GM19193 (cell line): ENCODE measurements around the gene GNA14.

Experiments
- POLR2A ChIP-seq: IDR thresholded peaks from 4 replicates; pipeline ENCODE4 v1.6.1; 2011; ENCODE audit not compliant: insufficient read depth, insufficient read length; ENCODE audit errors: extremely low read depth

The GNA14 gene

GRCh38 chr9:77562019-77562748 is 85.9 kb downstream of the GNA14 start:
- no peak for TF ChIP-seq POLR2A

GRCh38 chr9:77561331-77562018 is 86.6 kb downstream of the GNA14 start:
- TF ChIP-seq POLR2A: no peak

- no peak for TF ChIP-seq POLR2A
Observed at GRCh38 chr9:77556396-77556795, 91.7 kb downstream of the GNA14 start.

- no peak for TF ChIP-seq POLR2A
Observed at GRCh38 chr9:77554586-77555105, 93.5 kb downstream of the GNA14 start.

GRCh38 chr9:77547106-77547730 is 100.9 kb downstream of the GNA14 start:
- TF ChIP-seq POLR2A: no peak

- no peak for TF ChIP-seq POLR2A
Observed at GRCh38 chr9:77546376-77546950, 101.7 kb downstream of the GNA14 start.

GRCh38 chr9:77544546-77544945 is 103.6 kb downstream of the GNA14 start:
- no peak for TF ChIP-seq POLR2A

- no peak for TF ChIP-seq POLR2A
Observed at GRCh38 chr9:77543131-77543822, 104.8 kb downstream of the GNA14 start.

GRCh38 chr9:77541600-77541999 is 106.5 kb downstream of the GNA14 start:
- no peak for TF ChIP-seq POLR2A

- no peak for TF ChIP-seq POLR2A
Observed at GRCh38 chr9:77541055-77541454, 107.1 kb downstream of the GNA14 start.

GRCh38 chr9:77534376-77535057 is 113.6 kb downstream of the GNA14 start:
- no peak for TF ChIP-seq POLR2A

- no peak for TF ChIP-seq POLR2A
Observed at GRCh38 chr9:77533671-77534070, 114.5 kb downstream of the GNA14 start.

GRCh38 chr9:77532607-77533006 is 115.5 kb downstream of the GNA14 start:
- no peak for TF ChIP-seq POLR2A

- no peak for TF ChIP-seq POLR2A
Observed at GRCh38 chr9:77531400-77531799, 116.7 kb downstream of the GNA14 start.
